Omental fat pad (tissue), 4 donors: ENCODE measurements around the gene SDS. TPM values are rescaled to one million over a fixed set of nuclear protein-coding genes. Genes with fewer than 3 reads are reported as not detected.

Source experiments
- ATAC-seq: fragments of 150-250 bp; one replicate; pipeline ENCODE4 v1.9.1; 2016; ENCODE audit warnings: mild to moderate bottlenecking, moderate library complexity; ENCODE audit not compliant: low FRiP score
- DNase-seq: peaks from one replicate; pipeline ENCODE4 v3.0.0-alpha.2; 2019; ENCODE audit warnings: low spot score
- CTCF ChIP-seq, 3 donors: fragments of 450-650 bp; IDR thresholded peaks; one replicate each; pipeline ENCODE4 v1.5.1; 2016 to 2017; ENCODE audit warnings: antibody characterized with exemption in 3 of 3, mild to moderate bottlenecking in 3 of 3, moderate library complexity in 2 of 3
- total RNA-seq, 4 donors: library from RNA; depleted of rRNA; stranded (reverse); fragments of >200 nt; gene quantifications; one replicate each; pipeline ENCODE4 v1.1.0, GENCODE V29; 2016

SDS gene
- total RNA-seq, 4 donors from 2014 or later, result 0.63 to 52.1 (median 3.3) TPM

GRCh38 chr12:113388351-113388750, 15.3 kb downstream of the SDS start:
- DNase-seq (no peak), ATAC-seq (no peak)
- no peak for TF ChIP-seq CTCF (IDR thresholded peaks at IDR 0.05)

DNA sequence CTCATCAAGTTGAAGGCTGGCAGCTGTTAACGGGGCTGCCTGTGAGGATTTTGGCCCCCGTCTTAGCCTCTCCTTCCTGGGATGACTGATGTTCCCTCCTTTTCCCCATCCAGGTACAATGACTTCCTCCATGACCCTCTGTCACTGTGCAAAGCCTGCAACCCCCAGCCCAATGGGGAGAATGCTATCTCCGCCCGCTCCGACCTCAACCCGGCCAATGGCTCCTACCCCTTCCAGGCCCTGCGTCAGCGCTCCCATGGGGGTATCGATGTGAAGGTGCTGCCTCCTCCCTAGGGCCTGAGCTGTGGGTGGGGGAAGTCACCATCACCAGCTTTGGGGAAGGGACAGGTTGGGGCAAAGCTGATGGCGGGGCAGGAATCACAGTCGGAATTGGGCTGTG, 16.1 kb downstream of the SDS start:
- no peak for DNase-seq
- TF ChIP-seq CTCF (IDR thresholded peaks at IDR 0.05), result no peak
- no peak for ATAC-seq

- TF ChIP-seq CTCF (IDR thresholded peaks at IDR 0.05), result no peak
- no peak for ATAC-seq
- DNase-seq, result no peak
These were observed 16.7 kb downstream of the SDS start for GRCh38 chr12:113386866-113387566.

GRCh38 chr12:113385282-113385882, 18.3 kb downstream of the SDS start:
- no peak for ATAC-seq
- DNase-seq, result no peak
- no peak for TF ChIP-seq CTCF (IDR thresholded peaks at IDR 0.05)

DNA sequence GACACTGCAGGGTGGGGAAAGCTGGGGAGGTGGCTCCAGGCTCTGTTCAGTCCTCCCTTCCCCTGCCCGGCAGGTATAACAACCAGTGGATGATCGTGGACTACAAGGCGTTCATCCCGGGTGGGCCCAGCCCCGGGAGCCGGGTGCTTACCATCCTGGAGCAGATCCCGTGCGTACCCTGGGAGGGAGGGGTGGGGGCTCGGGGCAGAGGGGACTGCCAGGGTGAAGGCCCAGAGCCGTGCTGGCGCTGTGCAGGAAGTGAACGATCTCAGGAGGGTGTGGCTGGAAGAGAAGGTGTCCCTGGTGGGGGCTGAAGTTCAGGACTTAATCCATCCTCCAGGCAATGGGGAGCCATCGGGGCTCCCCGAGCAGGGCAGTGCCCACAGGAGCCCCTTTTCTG, 18.9 kb downstream of the SDS start:
- DNase-seq (no peak), ATAC-seq (no peak)
- no peak for TF ChIP-seq CTCF (IDR thresholded peaks at IDR 0.05)

DNA sequence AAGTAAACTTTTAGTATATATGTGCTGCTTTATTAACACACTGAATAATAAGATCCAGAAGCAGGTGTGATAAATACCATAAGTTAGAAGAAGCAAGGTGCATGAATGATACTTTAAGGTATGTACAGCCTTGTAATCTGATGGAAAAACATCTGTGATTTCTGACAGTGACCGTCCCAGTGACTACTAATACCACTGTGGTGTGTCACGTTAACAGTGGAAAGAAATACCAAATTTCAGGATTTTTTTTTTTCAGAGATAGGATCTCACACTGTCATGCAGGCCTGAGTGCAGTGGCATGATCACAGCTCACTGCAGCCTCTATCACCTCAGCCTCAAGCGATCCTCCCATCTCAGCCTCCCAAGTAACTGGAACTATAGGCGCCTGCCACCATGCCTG, 21.5 kb downstream of the SDS start:
- no peak for DNase-seq
- no peak for TF ChIP-seq CTCF (IDR thresholded peaks at IDR 0.05)
- no peak for ATAC-seq

DNA sequence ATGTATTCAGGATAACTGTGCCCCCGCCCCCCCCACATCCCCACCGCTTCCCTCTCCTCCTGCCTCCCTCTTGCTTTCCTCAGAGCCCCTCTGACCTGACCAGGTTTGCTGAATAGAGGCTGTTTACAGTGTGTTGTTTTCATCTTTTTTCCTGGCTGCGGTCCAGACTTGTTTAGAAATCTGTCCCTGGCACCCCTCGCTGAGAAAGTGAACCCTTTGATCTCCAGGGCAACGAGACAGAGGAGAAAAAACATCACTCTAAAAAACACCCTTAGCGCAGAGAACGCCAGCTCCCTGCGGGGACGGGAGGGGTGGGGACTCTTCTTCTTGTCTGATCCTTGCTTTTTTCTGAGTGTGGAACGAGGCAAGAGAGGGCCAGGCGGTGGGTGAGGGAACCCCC, 22.5 kb downstream of the SDS start:
- no peak for TF ChIP-seq CTCF (IDR thresholded peaks at IDR 0.05)
- DNase-seq (no peak), ATAC-seq (no peak)
